Measurements from ENCODE around the gene S100A12. TPM values are rescaled to one million over a fixed set of nuclear protein-coding genes. Genes with fewer than 3 reads are reported as not detected.
A peak's percentile ranks its signal among the peaks of the same experiment; 100 is the strongest.

The S100A12 gene
- total and polyA plus RNA-seq, 9 of the 15 experiments (the other 6 are each of a cell fraction or from before 2014, with no cell fraction given), result not detected

- H3K4me2 ChIP-seq (ENCODE audit: insufficient read depth, low read length), result no peak overlapping the region
- in situ Hi-C loops (cut with MboI), result no loop called here
- CTCF ChIA-PET (ENCODE audit: low intra/inter-chr PET ratio), result no interaction called here
Observed at GRCh38 chr1:153360592-153361479, 14.6 kb downstream of the S100A12 start.

More at GRCh38 chr1:153360592-153361479, 14.6 kb downstream of the S100A12 start:
- peak; percentile 80 for TF ChIP-seq ZBTB9 (CRISPR knock-in tag; IDR thresholded peaks at IDR 0.05)
- no peak for TF ChIP-seq RBM22 (IDR thresholded peaks at IDR 0.05; ENCODE audit: low read depth, low read length, poor library complexity, severe bottlenecking)
- Histone ChIP-seq H3K36me3 (ENCODE audit: control insufficient read depth, insufficient read depth, low read length) (no peaks in the 10 kb centered on the region), H3K9me1 (ENCODE audit: control insufficient read depth, insufficient read depth, low read length) (no peaks in the 10 kb centered on the region), H3K4me3 (no peak overlapping the region), H3K9me3 (replicated peaks; ENCODE audit: control insufficient read depth, insufficient read depth, low read depth, low read length) (no peaks in the 10 kb centered on the region), H4K20me1 (replicated peaks; ENCODE audit: control insufficient read depth, insufficient read depth, low read length) (no peaks in the 10 kb centered on the region; the same call in 1 of the 2 replicates), H3K4me1 (replicated peaks in 1 of 2; ENCODE audit: control insufficient read depth in 2 of 2, insufficient read depth in 2 of 2, low read length in 2 of 2) (peaks cover 0 to 5% of the 10 kb centered on the region in 2 experiments; a peak in 1 of 5 replicates), H3K79me2 (ENCODE audit: control insufficient read depth, insufficient read depth, low read length) (no peaks in the 10 kb centered on the region), H3K27me3 (ENCODE audit: control insufficient read depth in 2 of 2, insufficient read depth in 2 of 2, low read length in 2 of 2) (peaks cover 4 to 60% of the 10 kb centered on the region in 2 experiments; a peak in 4 of 5 replicates), H2AFZ (ENCODE audit: low read depth, low read length) (no peak overlapping the region), H3K9ac (ENCODE audit: insufficient read depth in 1 of 2, low read depth in 2 of 2, low read length in 2 of 2) (no peak overlapping the region), H3K27ac (ENCODE audit: extremely low read depth, low read depth, low read length) (no peak overlapping the region)
- BruUV-seq (replicated peaks), result no TSS peak
- intact Hi-C loops (cut with micrococcal nuclease), result no loop called here
- ATAC-seq, result no peak; the same call in 2 of the 3 replicates
- no peak for DNase-seq (ENCODE audit: extremely low read depth in 1 of 4, low spot score in 3 of 4)
- POLR2A ChIA-PET, result interaction anchor here (0.7 kb wide), 1 partner anchor 273 kb away, joined by 3 read pairs; the partner anchor contains the start of gene CHTOP
- 0% methylated on average over 11 of the region's 11 CpGs for WGBS (ENCODE audit: insufficient coverage, low coverage, missing lambda C conversion rate)
- no peak for FAIRE-seq
